Heart left ventricle (tissue), 16 donors: ENCODE measurements around the gene TSC1. TPM values are rescaled to one million over a fixed set of nuclear protein-coding genes. Genes with fewer than 3 reads are reported as not detected.
A peak's percentile ranks its signal among the peaks of the same experiment; 100 is the strongest.

Source experiments
- ATAC-seq, 4 donors: fragments of 200-7000 bp; cut with Tn5 transposase; one replicate each; pipeline ENCODE4 v1.9.1; 2020 to 2022; ENCODE audit warnings: moderate library complexity in 4 of 4, mild to moderate bottlenecking in 3 of 4, moderate number of reproducible peaks in 1 of 4
- DNase-seq, 5 donors: peaks; one replicate each; pipeline ENCODE4 v3.0.0-alpha.2; 2020
- H3K27ac ChIP-seq, 12 donors: fragments of 200-600 bp; sonication (generic) in 4 of 12; one replicate each; pipeline versions ENCODE4 v1.5.0 to v1.8.0; 2016 to 2022; ENCODE audit warnings: mild to moderate bottlenecking in 2 of 12
- H3K27me3 ChIP-seq, 9 donors: fragments of 200-600 bp; sonication (generic) in 2 of 9; one replicate each; pipeline versions ENCODE4 v1.5.1 to v1.8.0; 2016 to 2022; ENCODE audit warnings: mild to moderate bottlenecking in 3 of 9
- H3K36me3 ChIP-seq, 9 donors: fragments of 200-600 bp; sonication (generic) in 2 of 9; one replicate each; pipeline versions ENCODE4 v1.5.0 to v1.8.0; 2018 to 2022; ENCODE audit warnings: mild to moderate bottlenecking in 2 of 9
- H3K4me1 ChIP-seq, 12 donors: fragments of 200-600 bp; sonication (generic) in 4 of 12; one replicate each; pipeline versions ENCODE4 v1.5.0 to v1.8.0; 2016 to 2022; ENCODE audit warnings: mild to moderate bottlenecking in 3 of 12
- H3K4me3 ChIP-seq, 12 donors: fragments of 200-600 bp; sonication (generic) in 4 of 12; one replicate each; pipeline versions ENCODE4 v1.5.0 to v1.8.0; 2017 to 2022; ENCODE audit warnings: mild to moderate bottlenecking in 9 of 12, moderate library complexity in 4 of 12
- H3K9me3 ChIP-seq, 12 donors: fragments of 200-600 bp; sonication (generic) in 4 of 12; one replicate each; pipeline versions ENCODE4 v1.5.0 to v1.8.0; 2016 to 2022; ENCODE audit warnings: mild to moderate bottlenecking in 1 of 12
- CTCF ChIP-seq, 12 donors: fragments of 200-600 bp; sonication (generic) in 4 of 12; IDR thresholded peaks; one replicate each; pipeline versions ENCODE4 v1.5.0 to v1.8.0; 2018 to 2022; ENCODE audit warnings: antibody characterized with exemption in 12 of 12, mild to moderate bottlenecking in 5 of 12
- POLR2A ChIP-seq, 2 donors: fragments of 450-650 bp; IDR thresholded peaks; one replicate each; pipeline ENCODE4 v1.6.1; 2017; ENCODE audit warnings: antibody characterized with exemption in 2 of 2, mild to moderate bottlenecking in 2 of 2, moderate library complexity in 2 of 2
- WGBS, 4 donors: extraction: QIAGEN DNeasy Blood & Tissue Kit in 2 of 4; methylation state at CpG; one replicate each; pipeline versions ENCODE4 v1.1.5 to v1.1.7; 2013 to 2018; 5-methylcytosine and 5-hydroxymethylcytosine counted together
- intact Hi-C, 10 donors: fragments of 100-400 bp; cut with DNase I; formaldehyde crosslinking; loops; one replicate each; pipeline versions ENCODE4 v1.11.1 to v1.14.2; 2022
- polyA plus RNA-seq, 2 donors: library from polyadenylated mRNA; stranded (reverse); fragments of 200-250 nt; gene quantifications; one replicate each; pipeline ENCODE4 v1.2.3, GENCODE V29; 2013
- total RNA-seq, 9 donors: library from RNA; depleted of rRNA in 2 of 9; stranded (reverse); fragments of >200 nt in 2 of 9; fragmentation: NEBNext Ultra II Directional in 3 of 9; extraction: Animal tissue kit (Norgen Biotek cat#: 25700) in 3 of 9; gene quantifications; one replicate each; pipeline versions ENCODE4 v1.1.0 to v1.2.4, GENCODE V29; 2016 to 2023
- donor health status: ischemic (EF 13 %, LVEDD 7.1; RV severe dilation, severe dysfunction).
- donor health status: healthy with polysubstance abuse.
- donor health status: DM: no; HTN: yes; CAD: no.
- donor health status: DM: no; HTN: no; CAD: no.
- donor health status: ischemic (EF 25% LVEDD 6.9; RV normal size, moderate dysfunction).
- donor health status: ischemic (EF 25% LVEDD 5.7; RV mildly dilated, moderate dysfunction).
- donor health status: healthy.
- donor health status: DM: yes; HTN: yes; CAD: no.
- donor health status: ischemic (EF 35%, LVEDD 5.7; RV mildly dilated, moderate dysfunction).
- donor health status: nonischemic (EF 11% LVEDD 7.7; RV severe dilation, severe dysfunction).
- donor health status: DM: yes; HTN: yes; CAD: no.
- donor health status: PGD.
- donor health status: ischemic (EF 29% LVEDD 5.4; RV normal size, mild dysfunction).
- donor health status: nonischemic (EF 23%, LVEDD 6.1; RV moderate dilation, normal function).

Gene TSC1
- total and polyA plus RNA-seq, 11 donors, result 16.2 to 87.6 (median 52.9) TPM

GRCh38 chr9:132982458-132982857, 38.0 kb upstream of the TSC1 start:
- Histone ChIP-seq H3K27ac (no peak overlapping the region), H3K27me3 (peaks cover 6 to 80% (median 26%) of the 10 kb centered on the region in 9 donors)
- ATAC-seq, result no peak

GRCh38 chr9:132980157-132980556, 35.7 kb upstream of the TSC1 start:
- Histone ChIP-seq H3K9me3 (no peaks in the 10 kb centered on the region), H3K4me3 (peak overlapping the region in 1 of 12 donors; percentile 15), H3K27me3 (peaks cover 6 to 84% (median 26%) of the 10 kb centered on the region in 9 donors), H3K4me1 (peaks cover 0 to 8% (median 0%) of the 10 kb centered on the region in 12 donors), H3K36me3 (no peaks in the 10 kb centered on the region), H3K27ac (no peak overlapping the region)
- ATAC-seq, result no peak
- 70 to 75% (median 73%) methylated on average over 5 of the region's 5 CpGs for WGBS, 4 donors
- DNase-seq, result no peak
- TF ChIP-seq POLR2A (IDR thresholded peaks at IDR 0.05) (no peak), CTCF (IDR thresholded peaks at IDR 0.05) (no peak)
- intact Hi-C loops, result no loop called here

More at GRCh38 chr9:132982458-132982857, 38.0 kb upstream of the TSC1 start:
- no peak for DNase-seq
- TF ChIP-seq POLR2A (IDR thresholded peaks at IDR 0.05), result no peak
- no peak for TF ChIP-seq CTCF (IDR thresholded peaks at IDR 0.05)
- intact Hi-C loops, result no loop called here
- peaks cover 0 to 20% (median 1%) of the 10 kb centered on the region in 12 donors for H3K4me1 ChIP-seq
- 54 to 58% (median 57%) methylated on average over 8 of the region's 8 CpGs for WGBS, 4 donors
- H3K9me3 ChIP-seq, result no peaks in the 10 kb centered on the region
- no peaks in the 10 kb centered on the region for H3K36me3 ChIP-seq
- no peak overlapping the region for H3K4me3 ChIP-seq

- ATAC-seq (no peak), DNase-seq (no peak)
- Histone ChIP-seq H3K27me3 (peaks cover 6 to 69% (median 26%) of the 10 kb centered on the region in 9 donors), H3K9me3 (no peaks in the 10 kb centered on the region), H3K4me3 (peak within 1 kb of the TSS in 1 of 12 donors; percentile 20), H3K27ac (no peak within 1 kb of the TSS), H3K36me3 (no peaks in the 10 kb centered on the region), H3K4me1 (peaks cover 0 to 8% (median 0%) of the 10 kb centered on the region in 12 donors)
- intact Hi-C loops, result loop anchor here in 5 of 10 donors (10.0 kb wide), 4 partner anchors 64 to 474 kb away; no protein-coding TSS in a partner anchor
- 19 to 24% (median 19%) methylated on average over 26 of the region's 26 CpGs for WGBS, 4 donors
- no peak for TF ChIP-seq CTCF (IDR thresholded peaks at IDR 0.05)
- TF ChIP-seq POLR2A (IDR thresholded peaks at IDR 0.05), result no peak
Observed at GRCh38 chr9:132978451-132979131, 34.2 kb upstream of the TSC1 start, which contains the start of gene GFI1B. Gene GFI1B (plus strand): TSS chr9:132978694. CDS start chr9:132986679, 7,985 bp downstream.

DNA sequence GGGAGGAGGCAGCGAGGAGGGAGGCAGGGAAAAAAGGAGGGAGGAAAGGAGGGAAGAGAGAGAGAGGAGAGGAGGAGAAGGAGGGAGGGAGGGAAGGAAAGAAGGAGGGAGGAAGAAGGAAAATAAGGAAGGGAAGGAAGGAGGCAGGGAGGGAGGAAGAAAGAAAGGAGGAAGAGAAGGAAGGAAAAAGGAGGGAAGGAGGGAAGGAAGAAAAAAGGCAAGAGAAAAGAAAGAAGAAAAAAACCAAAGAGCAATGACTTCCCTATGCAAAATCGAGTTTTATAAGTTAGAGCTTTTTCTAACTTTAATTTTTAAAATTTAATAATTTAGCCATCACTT, 33.7 kb upstream of the TSC1 start:
- Histone ChIP-seq H3K4me3 (no peak overlapping the region), H3K9me3 (no peaks in the 10 kb centered on the region), H3K36me3 (no peaks in the 10 kb centered on the region), H3K27ac (no peak overlapping the region), H3K27me3 (peaks cover 6 to 68% (median 26%) of the 10 kb centered on the region in 9 donors), H3K4me1 (peaks cover 0 to 8% (median 0%) of the 10 kb centered on the region in 12 donors)
- intact Hi-C loops, result loop anchor here in 5 of 10 donors (10.0 kb wide), 4 partner anchors 63 to 473 kb away; no protein-coding TSS in a partner anchor
- ATAC-seq, result no peak
- TF ChIP-seq CTCF (IDR thresholded peaks at IDR 0.05) (no peak), POLR2A (IDR thresholded peaks at IDR 0.05) (no peak)
- DNase-seq, result no peak
- 20 to 34% (median 22%) methylated on average over 2 of the region's 2 CpGs for WGBS, 4 donors
